Breast epithelium (tissue), 4 donors: ENCODE measurements around the gene EPHA8. TPM values are rescaled to one million over a fixed set of nuclear protein-coding genes. Genes with fewer than 3 reads are reported as not detected.

Experiments used
- DNase-seq, 2 donors: peaks; one replicate each; pipeline ENCODE4 v3.0.0-alpha.2; 2019; ENCODE audit warnings: low spot score in 2 of 2
- H3K27ac ChIP-seq, 2 donors: fragments of 200-600 bp; sonication (generic) in 1 of 2; one replicate each; pipeline ENCODE4 v1.5.1; 2016 to 2019; ENCODE audit warnings: mild to moderate bottlenecking in 1 of 2
- H3K27me3 ChIP-seq, 2 donors: fragments of 200-600 bp; sonication (generic) in 1 of 2; one replicate each; pipeline versions ENCODE4 v1.5.1 to v1.6.0; 2017 to 2019; ENCODE audit warnings: control low read depth in 1 of 2, mild to moderate bottlenecking in 1 of 2
- H3K36me3 ChIP-seq: fragments of 200-600 bp; one replicate; pipeline ENCODE4 v1.5.1; 2019
- H3K4me1 ChIP-seq, 2 donors: fragments of 200-600 bp; sonication (generic); one replicate each; pipeline ENCODE4 v1.5.1; 2016 to 2019; ENCODE audit warnings: control low read depth in 1 of 2
- H3K4me3 ChIP-seq, 3 donors: fragments of 200-600 bp; sonication (generic); 1 replicate in 2 of 3; 2 replicates in 1 of 3; pipeline ENCODE4 v1.5.1; 2016 to 2019; ENCODE audit warnings: mild to moderate bottlenecking in 3 of 3, moderate library complexity in 2 of 3
- H3K9me3 ChIP-seq, 2 donors: fragments of 200-600 bp; sonication (generic) in 1 of 2; one replicate each; pipeline ENCODE4 v1.5.1; 2016 to 2019; ENCODE audit warnings: control low read depth in 1 of 2
- POLR2A ChIP-seq: fragments of 450-650 bp; IDR thresholded peaks from one replicate; pipeline ENCODE4 v1.6.1; 2016; ENCODE audit warnings: antibody characterized with exemption, mild to moderate bottlenecking, moderate library complexity
- POLR2AphosphoS5 ChIP-seq, 3 donors: sonication (generic); formaldehyde crosslinking; IDR thresholded peaks; one replicate each; pipeline ENCODE4 v1.6.1; 2017; ENCODE audit warnings: antibody characterized with exemption in 3 of 3
- intact Hi-C: fragments of 100-400 bp; cut with DNase I; formaldehyde crosslinking; loops from one replicate; pipeline ENCODE4 v1.15.1; 2023; ENCODE audit warnings: low total_unique reads
- total RNA-seq, 3 donors: library from RNA; depleted of rRNA; stranded (reverse); fragments of >200 nt; gene quantifications; one replicate each; pipeline ENCODE4 v1.1.0, GENCODE V29; 2016
- TF ChIP-seq, protein P1 (sequence below), 3 donors: fragments of 450-650 bp; IDR thresholded peaks; one replicate each; pipeline ENCODE4 v1.5.1; 2016 to 2017; ENCODE audit warnings: antibody characterized with exemption in 3 of 3, mild to moderate bottlenecking in 3 of 3, moderate library complexity in 3 of 3

EPHA8 gene
- total RNA-seq, 3 donors from 2014 or later, result not detected

- DNase-seq, result no peak
- TF ChIP-seq POLR2A (no peak), POLR2AphosphoS5 (IDR thresholded peaks at IDR 0.05) (no peak)
- TF ChIP-seq, protein P1, sequence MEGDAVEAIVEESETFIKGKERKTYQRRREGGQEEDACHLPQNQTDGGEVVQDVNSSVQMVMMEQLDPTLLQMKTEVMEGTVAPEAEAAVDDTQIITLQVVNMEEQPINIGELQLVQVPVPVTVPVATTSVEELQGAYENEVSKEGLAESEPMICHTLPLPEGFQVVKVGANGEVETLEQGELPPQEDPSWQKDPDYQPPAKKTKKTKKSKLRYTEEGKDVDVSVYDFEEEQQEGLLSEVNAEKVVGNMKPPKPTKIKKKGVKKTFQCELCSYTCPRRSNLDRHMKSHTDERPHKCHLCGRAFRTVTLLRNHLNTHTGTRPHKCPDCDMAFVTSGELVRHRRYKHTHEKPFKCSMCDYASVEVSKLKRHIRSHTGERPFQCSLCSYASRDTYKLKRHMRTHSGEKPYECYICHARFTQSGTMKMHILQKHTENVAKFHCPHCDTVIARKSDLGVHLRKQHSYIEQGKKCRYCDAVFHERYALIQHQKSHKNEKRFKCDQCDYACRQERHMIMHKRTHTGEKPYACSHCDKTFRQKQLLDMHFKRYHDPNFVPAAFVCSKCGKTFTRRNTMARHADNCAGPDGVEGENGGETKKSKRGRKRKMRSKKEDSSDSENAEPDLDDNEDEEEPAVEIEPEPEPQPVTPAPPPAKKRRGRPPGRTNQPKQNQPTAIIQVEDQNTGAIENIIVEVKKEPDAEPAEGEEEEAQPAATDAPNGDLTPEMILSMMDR (IDR thresholded peaks at IDR 0.05), result no peak
- Histone ChIP-seq H3K9me3 (no peaks in the 10 kb centered on the region), H3K27me3 (peaks cover 0 to 85% of the 10 kb centered on the region in 2 donors), H3K27ac (no peak overlapping the region), H3K36me3 (no peaks in the 10 kb centered on the region), H3K4me3 (no peak overlapping the region), H3K4me1 (no peaks in the 10 kb centered on the region)
- intact Hi-C loops, result no loop called here
Observed at GRCh38 chr1:22619798-22620197, 56.5 kb downstream of the EPHA8 start.

DNA sequence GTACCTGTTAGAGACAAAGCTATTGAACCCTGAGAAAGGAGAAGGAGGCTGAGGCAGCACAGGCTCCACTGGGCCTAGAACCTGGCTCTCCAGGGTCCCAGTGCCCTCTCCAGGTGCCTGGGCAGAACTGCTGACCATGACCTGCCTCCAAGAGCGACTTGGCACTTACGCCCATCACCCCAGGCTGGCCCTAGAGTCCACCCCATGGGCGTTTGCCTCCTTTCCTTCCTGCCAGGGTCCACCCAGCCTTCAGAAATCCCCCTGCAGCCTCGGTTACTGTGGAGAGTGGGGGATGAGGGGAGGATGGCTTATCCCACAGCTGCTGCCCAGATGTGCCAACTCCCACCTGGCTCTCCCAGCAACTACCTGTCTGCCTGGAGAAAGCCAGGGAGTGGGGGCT, 58.5 kb downstream of the EPHA8 start:
- H3K27me3 ChIP-seq, result peaks cover 0 to 85% of the 10 kb centered on the region in 2 donors

DNA sequence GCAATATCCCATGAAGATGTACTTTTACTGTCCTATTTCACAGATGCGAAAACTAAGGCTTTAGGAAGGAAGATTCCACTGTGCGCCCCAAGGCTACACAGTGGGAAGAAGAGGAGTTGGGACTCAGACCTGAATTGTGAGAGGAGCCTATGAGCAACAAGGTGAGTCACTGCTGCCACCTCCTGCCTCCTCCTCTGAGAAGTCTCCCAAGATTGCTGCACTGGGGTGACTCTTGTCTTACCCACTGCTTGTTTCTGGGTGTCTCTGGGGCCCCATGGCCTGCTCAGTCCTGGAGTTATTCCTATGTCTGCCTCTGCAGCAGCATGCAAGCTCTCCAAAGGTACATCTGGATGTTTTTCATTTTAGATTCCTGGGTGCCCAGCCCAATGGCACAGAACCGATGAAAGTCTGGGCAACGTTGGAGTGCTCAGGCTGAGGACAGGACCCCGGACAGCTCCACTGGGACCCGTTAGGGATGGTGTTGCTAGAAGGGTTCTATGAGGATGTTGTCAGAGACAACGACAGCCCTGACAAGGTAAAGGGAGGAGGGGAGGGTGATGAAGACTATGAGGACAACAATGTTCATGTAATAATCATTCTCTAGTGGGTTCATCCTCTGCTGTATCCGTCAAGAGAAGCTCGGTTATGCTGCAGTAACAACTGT, 62.1 kb downstream of the EPHA8 start:
- H3K4me1 ChIP-seq, result no peaks in the 10 kb centered on the region
- H3K27ac ChIP-seq, result no peak overlapping the region
- no peak overlapping the region for H3K4me3 ChIP-seq
- no peak for TF ChIP-seq POLR2A
- no peak for TF ChIP-seq POLR2AphosphoS5 (IDR thresholded peaks at IDR 0.05)
- TF ChIP-seq, protein P1 (IDR thresholded peaks at IDR 0.05), result no peak
- H3K36me3 ChIP-seq, result no peaks in the 10 kb centered on the region
- intact Hi-C loops, result no loop called here
- DNase-seq, result no peak
- no peaks in the 10 kb centered on the region for H3K9me3 ChIP-seq
- H3K27me3 ChIP-seq, result peaks cover 0 to 63% of the 10 kb centered on the region in 2 donors

More for the DNA sequence above, 58.5 kb downstream of the EPHA8 start:
- H3K9me3 ChIP-seq, result no peaks in the 10 kb centered on the region
- DNase-seq, result no peak
- H3K27ac ChIP-seq, result no peak overlapping the region
- H3K4me1 ChIP-seq, result no peaks in the 10 kb centered on the region
- H3K36me3 ChIP-seq, result no peaks in the 10 kb centered on the region
- TF ChIP-seq, protein P1 (IDR thresholded peaks at IDR 0.05), result no peak
- TF ChIP-seq POLR2A (no peak), POLR2AphosphoS5 (IDR thresholded peaks at IDR 0.05) (no peak)
- intact Hi-C loops, result no loop called here
- no peak overlapping the region for H3K4me3 ChIP-seq

GRCh38 chr1:22626237-22627157, 63.2 kb downstream of the EPHA8 start:
- TF ChIP-seq, protein P1 (IDR thresholded peaks at IDR 0.05), result no peak
- TF ChIP-seq POLR2A, result no peak
- TF ChIP-seq POLR2AphosphoS5 (IDR thresholded peaks at IDR 0.05), result no peak
- H3K9me3 ChIP-seq, result no peaks in the 10 kb centered on the region
- H3K4me3 ChIP-seq, result no peak overlapping the region
- H3K36me3 ChIP-seq, result no peaks in the 10 kb centered on the region
- H3K4me1 ChIP-seq, result no peaks in the 10 kb centered on the region
- H3K27me3 ChIP-seq, result peaks cover 0 to 55% of the 10 kb centered on the region in 2 donors
- DNase-seq, result no peak
- intact Hi-C loops, result no loop called here
- no peak overlapping the region for H3K27ac ChIP-seq

DNA sequence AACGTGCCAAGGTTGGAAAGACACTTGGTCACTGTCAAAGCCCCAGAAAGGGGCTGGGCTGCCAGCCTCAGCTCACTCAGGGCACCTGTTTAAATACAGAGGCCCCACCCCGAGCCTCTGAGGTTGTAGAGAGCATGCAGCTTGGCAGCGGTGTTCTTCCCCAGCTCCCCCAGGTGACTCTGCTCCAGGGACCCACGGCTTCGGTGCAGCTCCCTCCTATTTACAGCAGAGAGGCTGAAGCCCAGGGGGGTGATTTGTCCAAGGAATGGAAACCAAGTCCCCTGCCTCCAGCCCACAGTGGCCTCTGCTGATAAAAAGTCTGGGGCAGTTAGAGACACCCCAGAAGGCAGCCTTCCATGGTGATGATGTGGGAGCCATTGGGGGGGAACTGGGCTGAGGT, 64.0 kb downstream of the EPHA8 start:
- H3K27me3 ChIP-seq, result peaks cover 0 to 55% of the 10 kb centered on the region in 2 donors
- H3K36me3 ChIP-seq, result no peaks in the 10 kb centered on the region
- no peak overlapping the region for H3K4me3 ChIP-seq
- intact Hi-C loops, result no loop called here
- DNase-seq, result no peak
- H3K27ac ChIP-seq, result no peak overlapping the region
- no peaks in the 10 kb centered on the region for H3K9me3 ChIP-seq
- TF ChIP-seq POLR2A (no peak), POLR2AphosphoS5 (IDR thresholded peaks at IDR 0.05) (no peak)
- TF ChIP-seq, protein P1 (IDR thresholded peaks at IDR 0.05), result no peak
- no peaks in the 10 kb centered on the region for H3K4me1 ChIP-seq
